ENCODE measurements around the gene R3HDM2.

The R3HDM2 gene

GRCh38 chr12:57388425-57388824 lies 42.4 kb downstream of the R3HDM2 start:
- TF ChIP-seq POLR2AphosphoS5 (IDR thresholded peaks at IDR 0.05; ENCODE audit: low read depth, low read length) = no peak
- TF ChIP-seq SIN3A (IDR thresholded peaks at IDR 0.05; ENCODE audit: borderline replicate concordance, insufficient read depth, low read length) = no peak
- no peak for TF ChIP-seq REST (IDR thresholded peaks at IDR 0.05; ENCODE audit: insufficient read depth in 1 of 2, low read depth in 2 of 2, low read length in 2 of 2)
- TF ChIP-seq FOXP2 (optimal IDR thresholded peaks at IDR 0.05; ENCODE audit: borderline replicate concordance, extremely low read depth, extremely low read length, insufficient read depth) = no peak
- TF ChIP-seq TAF1 (IDR thresholded peaks at IDR 0.05; ENCODE audit: borderline replicate concordance, insufficient read depth, low read length) = no peak

GRCh38 chr12:57386187-57386720 lies 44.6 kb downstream of the R3HDM2 start:
- TF ChIP-seq SIN3A (IDR thresholded peaks at IDR 0.05; ENCODE audit: borderline replicate concordance, insufficient read depth, low read length) = no peak
- TF ChIP-seq POLR2AphosphoS5 (IDR thresholded peaks at IDR 0.05; ENCODE audit: low read depth, low read length) = no peak
- TF ChIP-seq FOXP2 (optimal IDR thresholded peaks at IDR 0.05; ENCODE audit: borderline replicate concordance, extremely low read depth, extremely low read length, insufficient read depth) = no peak
- TF ChIP-seq REST (IDR thresholded peaks at IDR 0.05; ENCODE audit: insufficient read depth in 1 of 2, low read depth in 2 of 2, low read length in 2 of 2) = no peak
- no peak for TF ChIP-seq TAF1 (IDR thresholded peaks at IDR 0.05; ENCODE audit: borderline replicate concordance, insufficient read depth, low read length)

GRCh38 chr12:57385586-57385985 lies 45.3 kb downstream of the R3HDM2 start:
- TF ChIP-seq POLR2AphosphoS5 (IDR thresholded peaks at IDR 0.05; ENCODE audit: low read depth, low read length) (no peak), FOXP2 (optimal IDR thresholded peaks at IDR 0.05; ENCODE audit: borderline replicate concordance, extremely low read depth, extremely low read length, insufficient read depth) (no peak)

GRCh38 chr12:57384478-57384877 lies 46.4 kb downstream of the R3HDM2 start:
- TF ChIP-seq SIN3A (IDR thresholded peaks at IDR 0.05; ENCODE audit: borderline replicate concordance, insufficient read depth, low read length) = no peak
- no peak for TF ChIP-seq FOXP2 (optimal IDR thresholded peaks at IDR 0.05; ENCODE audit: borderline replicate concordance, extremely low read depth, extremely low read length, insufficient read depth)
- TF ChIP-seq TAF1 (IDR thresholded peaks at IDR 0.05; ENCODE audit: borderline replicate concordance, insufficient read depth, low read length) = no peak
- TF ChIP-seq REST (IDR thresholded peaks at IDR 0.05; ENCODE audit: insufficient read depth in 1 of 2, low read depth in 2 of 2, low read length in 2 of 2) = no peak
- no peak for TF ChIP-seq POLR2AphosphoS5 (IDR thresholded peaks at IDR 0.05; ENCODE audit: low read depth, low read length)

- TF ChIP-seq FOXP2 (optimal IDR thresholded peaks at IDR 0.05; ENCODE audit: borderline replicate concordance, extremely low read depth, extremely low read length, insufficient read depth) (no peak), POLR2AphosphoS5 (IDR thresholded peaks at IDR 0.05; ENCODE audit: low read depth, low read length) (no peak), REST (IDR thresholded peaks at IDR 0.05; ENCODE audit: insufficient read depth in 1 of 2, low read depth in 2 of 2, low read length in 2 of 2) (no peak), SIN3A (IDR thresholded peaks at IDR 0.05; ENCODE audit: borderline replicate concordance, insufficient read depth, low read length) (no peak), TAF1 (IDR thresholded peaks at IDR 0.05; ENCODE audit: borderline replicate concordance, insufficient read depth, low read length) (no peak)
These were observed 49.1 kb downstream of the R3HDM2 start for GRCh38 chr12:57381693-57382220.

All from PFSK-1 (cell line).